GM12801 (cell line): Measurements from ENCODE around the gene PYGB.

Experiments
- CTCF ChIP-seq: IDR thresholded peaks from one replicate; pipeline ENCODE4 v1.5.1; 2011; ENCODE audit warnings: control low read depth; ENCODE audit not compliant: insufficient read length; ENCODE audit errors: extremely low read depth

Gene PYGB

DNA sequence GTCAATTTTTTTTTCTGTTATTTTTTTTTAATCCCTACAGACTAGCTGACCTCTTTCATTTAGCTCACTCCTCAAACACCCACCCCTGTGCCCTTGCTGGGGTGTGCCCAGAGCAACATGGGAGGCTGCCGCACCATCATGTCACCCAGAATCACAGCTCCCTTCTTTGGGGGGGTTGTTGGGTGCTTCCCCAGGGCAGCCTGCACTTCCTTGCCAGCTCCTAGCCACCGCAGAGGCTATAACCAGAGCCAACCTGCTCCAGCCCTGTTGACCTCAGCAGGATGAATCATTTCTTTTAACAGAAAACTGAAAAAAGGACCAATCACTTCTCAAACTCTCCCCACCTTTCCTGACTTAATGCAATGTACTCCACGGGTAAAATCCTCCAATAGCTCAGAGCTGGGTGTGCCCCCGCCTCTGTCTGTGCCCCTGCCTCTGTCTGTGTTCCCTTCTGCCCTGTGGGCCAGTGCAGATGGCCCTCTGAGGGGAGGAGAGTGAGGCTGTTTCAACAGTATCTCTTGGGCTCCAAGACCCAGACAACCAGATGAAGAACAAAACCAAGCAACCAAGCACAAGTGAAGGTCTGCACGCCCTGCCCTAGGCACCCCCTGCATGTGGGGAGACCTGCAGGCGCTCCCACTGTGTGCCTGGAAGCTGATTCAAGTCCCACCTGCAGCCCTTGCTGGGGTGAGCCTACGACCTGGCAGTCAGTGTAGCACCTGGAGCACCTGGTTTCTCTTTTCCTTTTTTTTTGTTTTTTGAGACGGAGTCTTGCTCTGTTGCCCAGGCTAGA, 67.7 kb downstream of the PYGB start:
- TF ChIP-seq CTCF, result no peak

DNA sequence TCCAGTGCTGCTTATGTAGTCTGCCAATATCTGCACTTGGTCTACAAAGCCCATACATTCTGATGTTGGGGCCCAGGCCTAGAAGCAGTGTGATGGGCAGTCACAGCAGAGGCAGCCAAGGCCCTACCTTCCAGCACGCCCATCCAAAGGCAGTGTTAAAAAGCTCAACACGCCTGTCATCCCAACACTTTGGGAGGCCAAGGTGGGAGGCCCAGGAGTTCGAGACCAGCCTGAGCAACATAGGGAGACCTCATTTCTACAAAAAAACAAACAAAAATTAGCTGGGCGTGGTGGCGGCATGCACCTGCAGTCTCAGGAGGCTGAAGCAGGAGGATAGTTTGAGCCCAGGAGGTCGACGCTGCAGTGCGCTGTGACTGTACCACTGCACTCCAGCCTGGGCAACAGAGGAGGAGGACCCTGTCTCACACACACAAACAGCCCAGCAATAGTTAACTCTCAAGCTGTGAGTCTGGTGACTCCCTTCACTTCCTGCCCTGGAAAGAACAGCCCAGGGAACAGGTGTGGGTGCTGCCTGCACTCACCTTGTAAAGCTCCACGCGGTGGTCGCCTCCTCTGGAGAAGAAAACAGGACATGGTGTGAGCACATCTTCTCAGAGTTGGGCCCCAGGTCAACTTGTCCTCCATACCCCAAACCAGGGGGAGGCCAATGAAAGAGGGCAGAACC, 68.8 kb downstream of the PYGB start:
- no peak for TF ChIP-seq CTCF

GRCh38 chr20:25317351-25318075, 69.6 kb downstream of the PYGB start:
- no peak for TF ChIP-seq CTCF

- no peak for TF ChIP-seq CTCF
Observed at GRCh38 chr20:25318471-25319240, 70.8 kb downstream of the PYGB start.

DNA sequence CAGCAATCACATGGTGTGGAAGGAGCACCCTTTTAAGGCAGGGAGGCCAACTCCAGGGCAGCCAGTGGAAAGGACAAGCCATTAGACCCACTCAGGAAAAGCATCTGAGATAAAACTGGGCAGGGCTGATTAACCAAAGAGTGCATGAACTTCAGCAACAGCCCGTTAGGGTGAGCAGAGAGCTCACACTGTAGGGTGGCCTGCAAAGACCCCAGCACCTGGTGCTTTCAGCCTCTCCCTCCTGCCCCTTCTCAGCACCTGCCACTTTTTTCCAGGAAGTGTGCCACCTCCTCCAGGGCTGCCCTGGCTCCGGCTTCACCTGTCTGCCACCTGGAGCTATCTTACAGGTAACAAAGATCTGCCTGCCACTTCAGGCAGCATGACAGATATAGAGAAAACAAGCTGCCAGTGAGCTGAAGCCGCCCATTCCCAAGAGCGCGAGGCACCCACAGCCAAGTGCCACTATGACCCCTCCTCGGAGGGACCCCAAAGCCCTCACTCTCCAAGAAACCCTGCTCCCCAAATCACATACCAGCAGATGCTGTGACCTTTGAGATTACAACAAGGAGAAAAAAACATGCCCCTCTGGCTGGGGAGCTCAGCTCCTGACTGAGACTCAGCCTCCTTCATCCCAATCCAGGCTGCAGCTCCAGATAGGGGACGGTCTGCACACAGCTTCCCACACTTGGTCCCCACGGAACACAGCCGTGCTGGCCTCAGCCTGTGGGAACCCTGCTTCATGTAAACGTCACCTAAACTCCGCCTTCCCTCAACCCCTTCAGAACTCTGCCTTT, 71.6 kb downstream of the PYGB start:
- TF ChIP-seq CTCF, result no peak

DNA sequence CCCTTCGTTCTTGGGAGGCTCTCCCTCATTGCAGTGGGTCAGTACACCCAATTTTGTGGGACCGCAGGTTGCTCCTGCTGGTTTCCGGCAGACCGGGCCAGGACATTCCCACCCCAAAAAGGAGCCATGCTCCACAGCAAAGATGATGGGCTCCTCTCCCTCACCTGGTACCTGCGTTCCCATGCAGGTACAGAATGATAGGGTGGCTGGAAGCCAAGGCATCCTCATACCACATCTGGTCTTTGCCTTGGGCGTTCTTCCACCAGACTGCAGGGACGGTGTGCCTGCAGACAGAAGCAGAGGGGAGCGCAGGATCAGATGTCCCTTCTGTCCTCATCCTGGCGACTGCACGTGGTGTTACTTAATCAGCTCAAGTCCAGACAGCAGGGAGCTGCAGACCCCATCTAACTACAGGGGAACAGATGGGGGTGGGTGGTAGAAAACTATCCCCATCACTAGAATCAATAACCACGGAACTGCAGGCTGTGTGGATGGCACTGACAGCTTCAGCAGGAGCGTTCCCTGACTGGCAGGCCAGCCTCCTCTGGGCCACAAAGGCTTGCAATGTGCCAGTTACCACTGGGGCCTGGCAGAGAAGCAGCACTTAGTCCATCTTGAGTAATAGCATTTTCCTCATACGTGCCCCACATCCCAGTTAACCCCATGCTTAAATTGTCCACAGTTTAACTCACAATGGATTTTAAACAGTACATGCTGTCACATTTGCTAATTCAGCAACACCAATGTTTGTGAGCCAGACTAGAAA, 72.3 kb downstream of the PYGB start:
- no peak for TF ChIP-seq CTCF
